Adrenal gland (tissue), 5 donors: ENCODE results near the gene GSTM3.

Experiments used
- CTCF ChIP-seq, 6 experiments: fragments of 450-650 bp in 4 of 6; fragments of 200-600 bp in 2 of 6; sonication (generic) in 1 of 6; IDR thresholded peaks; 1 replicate in 5 of 6; 2 replicates in 1 of 6; pipeline versions ENCODE4 v1.5.1 to v1.8.0; 2016 to 2021; ENCODE audit warnings: antibody characterized with exemption in 6 of 6, mild to moderate bottlenecking in 2 of 6, moderate library complexity in 1 of 6
- POLR2A ChIP-seq, 2 donors: fragments of 450-650 bp; IDR thresholded peaks; one replicate each; pipeline ENCODE4 v1.6.1; 2017; ENCODE audit warnings: antibody characterized with exemption in 2 of 2, mild to moderate bottlenecking in 2 of 2, moderate library complexity in 1 of 2
- donor health status: DM: no; HTN: no; CAD: no.

GRCh38 chr1:109718495-109718894, 22.3 kb downstream of the GSTM3 start:
- TF ChIP-seq POLR2A (IDR thresholded peaks at IDR 0.05), result no peak
- TF ChIP-seq CTCF (IDR thresholded peaks at IDR 0.05), result no peak
